GM12891 (cell line): ENCODE measurements around the gene COLEC12.

ENCODE experiments used
- POLR2A ChIP-seq: IDR thresholded peaks from 2 replicates; pipeline ENCODE4 v1.6.1; 2011; ENCODE audit warnings: low read depth, low read length, control low read depth
- POLR2AphosphoS5 ChIP-seq: IDR thresholded peaks from 2 replicates; pipeline ENCODE4 v1.6.1; 2011; ENCODE audit warnings: low read depth, low read length, control low read depth
- SPI1 ChIP-seq: IDR thresholded peaks from 2 replicates; pipeline ENCODE4 v1.6.1; 2011; ENCODE audit warnings: low read depth, low read length, control low read depth
- TAF1 ChIP-seq: IDR thresholded peaks from 2 replicates; pipeline ENCODE4 v1.6.1; 2011; ENCODE audit warnings: low read depth, low read length, control low read depth

DNA sequence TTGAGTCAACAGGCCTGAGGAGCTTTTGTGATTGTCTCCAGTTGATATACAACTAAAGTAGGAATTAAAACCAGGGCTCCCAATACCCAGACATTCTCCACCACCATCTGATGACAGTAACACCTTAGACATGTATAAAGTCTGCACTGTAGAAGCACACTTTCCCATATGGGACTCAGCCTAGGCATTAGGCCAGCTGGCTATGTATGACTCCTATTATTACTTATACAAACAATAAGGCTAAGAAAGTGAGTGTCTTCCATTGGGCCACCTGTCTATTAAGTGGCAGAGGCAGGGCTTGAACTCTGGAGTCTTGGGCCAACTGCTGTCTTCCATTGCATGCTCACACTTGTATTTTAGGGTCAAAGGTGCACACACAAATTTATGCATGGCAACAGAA is 32.1 kb upstream of the COLEC12 start:
- no peak for TF ChIP-seq POLR2A
- TF ChIP-seq TAF1, result no peak
- TF ChIP-seq SPI1, result no peak
- TF ChIP-seq POLR2AphosphoS5, result no peak
